GM23338 (cell line): Measurements from ENCODE around the gene TIPRL. TPM values are rescaled to one million over a fixed set of nuclear protein-coding genes. Genes with fewer than 3 reads are reported as not detected.

Experiments used
- ATAC-seq: fragments of 200-7000 bp; cut with Tn5 transposase; 3 replicates; pipeline ENCODE4 v1.9.1; 2020
- DNase-seq: peaks from one replicate; pipeline ENCODE4 v3.0.0-alpha.2; 2015; ENCODE audit warnings: low spot score
- H2AFZ ChIP-seq: fragments of 200-600 bp; sonication (generic); 2 replicates; pipeline ENCODE4 v1.8.0; 2016; ENCODE audit warnings: antibody characterized with exemption, mild to moderate bottlenecking, moderate library complexity
- H3F3A ChIP-seq: fragments of 200-600 bp; sonication (generic); replicated peaks from 2 replicates; pipeline ENCODE4 v1.8.0; 2017; ENCODE audit warnings: antibody characterized with exemption, mixed run types, low read depth
- H3K27ac ChIP-seq: fragments of 200-600 bp; sonication (generic); 2 replicates; pipeline ENCODE4 v1.6.1; 2016; ENCODE audit warnings: low read depth
- H3K27me3 ChIP-seq: fragments of 200-600 bp; sonication (generic); 2 replicates; pipeline ENCODE4 v1.8.0; 2016; ENCODE audit warnings: mild to moderate bottlenecking, mixed run types, moderate library complexity; ENCODE audit not compliant: insufficient read depth
- H3K36me3 ChIP-seq: fragments of 200-600 bp; sonication (generic); 2 replicates; pipeline ENCODE4 v1.8.0; 2016; ENCODE audit warnings: mild to moderate bottlenecking; ENCODE audit not compliant: insufficient read depth
- H3K4me1 ChIP-seq: fragments of 200-600 bp; sonication (generic); 2 replicates; pipeline ENCODE4 v1.8.0; 2016; ENCODE audit warnings: mild to moderate bottlenecking, moderate library complexity; ENCODE audit not compliant: insufficient read depth
- H3K4me2 ChIP-seq: fragments of 200-600 bp; sonication (generic); 2 replicates; pipeline ENCODE4 v1.7.1; 2017; ENCODE audit warnings: mixed run types
- H3K4me3 ChIP-seq: fragments of 200-600 bp; sonication (generic); 2 replicates; pipeline ENCODE4 v1.6.1; 2016; ENCODE audit warnings: mixed run types
- H3K79me2 ChIP-seq: fragments of 200-600 bp; sonication (generic); replicated peaks from 2 replicates; pipeline ENCODE4 v1.8.0; 2017; ENCODE audit warnings: mild to moderate bottlenecking; ENCODE audit not compliant: insufficient read depth
- H3K9me2 ChIP-seq: fragments of 200-600 bp; sonication (generic); 2 replicates; pipeline ENCODE4 v1.8.0; 2017; ENCODE audit not compliant: insufficient read depth
- H4K20me1 ChIP-seq: fragments of 200-600 bp; sonication (generic); replicated peaks from 2 replicates; pipeline ENCODE4 v1.8.0; 2017; ENCODE audit warnings: mild to moderate bottlenecking; ENCODE audit not compliant: insufficient read depth
- H3K27ac Mint-ChIP-seq: 2 replicates; pipeline ENCODE4 v1.8.0; 2020; ENCODE audit warnings: inconsistent platforms, mild to moderate bottlenecking, moderate library complexity, mixed read lengths
- H3K27me3 Mint-ChIP-seq: 3 replicates; pipeline ENCODE4 v1.8.0; 2022; ENCODE audit warnings: low read depth, mild to moderate bottlenecking, moderate library complexity, mixed read lengths, inconsistent platforms; ENCODE audit not compliant: insufficient read depth, poor library complexity
- H3K36me3 Mint-ChIP-seq: 3 replicates; pipeline ENCODE4 v1.8.0; 2021; ENCODE audit warnings: low read depth, mild to moderate bottlenecking, inconsistent platforms, moderate library complexity, mixed read lengths
- H3K4me1 Mint-ChIP-seq: 3 replicates; pipeline ENCODE4 v1.8.0; 2020; ENCODE audit warnings: mild to moderate bottlenecking, inconsistent platforms, mixed read lengths
- H3K4me3 Mint-ChIP-seq: 3 replicates; pipeline ENCODE4 v1.8.0; 2021; ENCODE audit warnings: moderate library complexity, mild to moderate bottlenecking, inconsistent platforms, mixed read lengths
- H3K9me3 Mint-ChIP-seq: 3 replicates; pipeline ENCODE4 v1.8.0; 2020; ENCODE audit warnings: moderate library complexity, mild to moderate bottlenecking, inconsistent platforms, mixed read lengths
- CREB1 ChIP-seq: fragments of 250-450 bp; sonication (Bioruptor Pico); IDR thresholded peaks from 2 replicates; pipeline ENCODE4 v1.5.0; 2020; ENCODE audit warnings: low read depth, mild to moderate bottlenecking, moderate library complexity
- CTCF ChIP-seq, 2 experiments: fragments of 200-600 bp in 1 of 2; sonication (generic) in 1 of 2; conservative IDR thresholded peaks; 2 replicates each; pipeline versions ENCODE4 v1.5.1 to v1.6.1; 2016 to 2017; ENCODE audit warnings: antibody characterized with exemption in 2 of 2, low read depth in 2 of 2, mild to moderate bottlenecking in 2 of 2, moderate library complexity in 1 of 2
- EZH2 ChIP-seq: fragments of 200-600 bp; sonication (generic); IDR thresholded peaks from one replicate; pipeline ENCODE4 v1.8.0; 2017; ENCODE audit warnings: antibody characterized with exemption, mild to moderate bottlenecking, low read depth; ENCODE audit not compliant: unreplicated experiment
- EZH2phosphoT487 ChIP-seq: fragments of 200-600 bp; sonication (generic); IDR thresholded peaks from one replicate; pipeline ENCODE4 v1.8.1; 2018; ENCODE audit warnings: antibody characterized with exemption; ENCODE audit not compliant: unreplicated experiment
- JUNB ChIP-seq: IDR thresholded peaks from one replicate; pipeline ENCODE4 v1.6.1; 2016; ENCODE audit warnings: antibody characterized with exemption; ENCODE audit not compliant: unreplicated experiment
- NANOG ChIP-seq: IDR thresholded peaks from 2 replicates; pipeline ENCODE4 v1.6.1; 2016; ENCODE audit warnings: antibody characterized with exemption, borderline replicate concordance
- POLR2AphosphoS5 ChIP-seq: IDR thresholded peaks from 2 replicates; pipeline ENCODE4 v1.6.1; 2016; ENCODE audit warnings: antibody characterized with exemption, low read depth
- REST ChIP-seq: IDR thresholded peaks from one replicate; pipeline ENCODE4 v1.6.1; 2018; ENCODE audit warnings: antibody characterized with exemption; ENCODE audit not compliant: unreplicated experiment
- STAT1 ChIP-seq: IDR thresholded peaks from one replicate; pipeline ENCODE4 v1.6.1; 2016; ENCODE audit warnings: antibody characterized with exemption; ENCODE audit not compliant: unreplicated experiment
- ZNF114 ChIP-seq: fragments of 250-450 bp; sonication (Bioruptor Pico); IDR thresholded peaks from 2 replicates; pipeline ENCODE4 v1.5.0; 2020; ENCODE audit warnings: mild to moderate bottlenecking, moderate library complexity
- ZNF331 ChIP-seq: fragments of 250-450 bp; sonication (Bioruptor Pico); IDR thresholded peaks from 2 replicates; pipeline ENCODE4 v1.5.0; 2020; ENCODE audit warnings: low read depth, mild to moderate bottlenecking, moderate library complexity
- polyA plus RNA-seq: library from polyadenylated mRNA; unstranded; fragments of >200 nt; fragmentation: Nextera tagmentation; extraction: Ambion mirVana; gene quantifications from 2 replicates; pipeline ENCODE4 v1.2.1, GENCODE V29; 2016
- total RNA-seq: library from RNA; depleted of rRNA; stranded (reverse); fragments of >200 nt; shearing (Covaris generic); gene quantifications from 2 replicates; pipeline ENCODE4 v1.2.3, GENCODE V29; 2014
- TF ChIP-seq, protein P1 (sequence below): IDR thresholded peaks from 2 replicates; pipeline ENCODE4 v1.6.1; 2016; ENCODE audit warnings: antibody characterized with exemption
- TF ChIP-seq, protein P2 (sequence below): fragments of 250-450 bp; sonication (Bioruptor Pico); IDR thresholded peaks from 2 replicates; pipeline ENCODE4 v1.5.0; 2020; ENCODE audit warnings: mild to moderate bottlenecking, moderate library complexity

TIPRL gene
- total and polyA plus RNA-seq, 2 experiments from 2014 or later = 15.9 to 32.0 TPM

- Histone ChIP-seq H3K9me2 (no peaks in the 10 kb centered on the region), H3K4me1 (peaks cover 7% of the 10 kb centered on the region; the same call in 1 of the 2 replicates), H3K36me3 (no peaks in the 10 kb centered on the region), H3K27ac (no peak overlapping the region), H4K20me1 (no peaks in the 10 kb centered on the region), H3K79me2 (no peaks in the 10 kb centered on the region), H3K4me2 (no peak overlapping the region), H2AFZ (no peak overlapping the region), H3K27me3 (no peaks in the 10 kb centered on the region), H3F3A (no peaks in the 10 kb centered on the region), H3K4me3 (no peak overlapping the region)
- ATAC-seq (no peak), DNase-seq (no peak)
- Mint-ChIP-seq H3K27me3 (peaks cover 5% of the 10 kb centered on the region), H3K4me1 (peaks cover 14% of the 10 kb centered on the region), H3K4me3 (no peak overlapping the region), H3K9me3 (no peaks in the 10 kb centered on the region), H3K27ac (no peak overlapping the region), H3K36me3 (no peaks in the 10 kb centered on the region)
- TF ChIP-seq POLR2AphosphoS5 (no peak), STAT1 (no peak), ZNF114 (no peak), NANOG (no peak), CTCF (conservative IDR thresholded peaks at IDR 0.05; ENCODE audit: low read depth in 2 of 2) (no peak), REST (no peak), EZH2 (no peak), ZNF331 (CRISPR knock-in tag) (no peak), JUNB (no peak), EZH2phosphoT487 (no peak), CREB1 (CRISPR knock-in tag) (no peak)
- TF ChIP-seq, protein P1, sequence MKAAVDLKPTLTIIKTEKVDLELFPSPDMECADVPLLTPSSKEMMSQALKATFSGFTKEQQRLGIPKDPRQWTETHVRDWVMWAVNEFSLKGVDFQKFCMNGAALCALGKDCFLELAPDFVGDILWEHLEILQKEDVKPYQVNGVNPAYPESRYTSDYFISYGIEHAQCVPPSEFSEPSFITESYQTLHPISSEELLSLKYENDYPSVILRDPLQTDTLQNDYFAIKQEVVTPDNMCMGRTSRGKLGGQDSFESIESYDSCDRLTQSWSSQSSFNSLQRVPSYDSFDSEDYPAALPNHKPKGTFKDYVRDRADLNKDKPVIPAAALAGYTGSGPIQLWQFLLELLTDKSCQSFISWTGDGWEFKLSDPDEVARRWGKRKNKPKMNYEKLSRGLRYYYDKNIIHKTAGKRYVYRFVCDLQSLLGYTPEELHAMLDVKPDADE = no peak
- TF ChIP-seq, protein P2, sequence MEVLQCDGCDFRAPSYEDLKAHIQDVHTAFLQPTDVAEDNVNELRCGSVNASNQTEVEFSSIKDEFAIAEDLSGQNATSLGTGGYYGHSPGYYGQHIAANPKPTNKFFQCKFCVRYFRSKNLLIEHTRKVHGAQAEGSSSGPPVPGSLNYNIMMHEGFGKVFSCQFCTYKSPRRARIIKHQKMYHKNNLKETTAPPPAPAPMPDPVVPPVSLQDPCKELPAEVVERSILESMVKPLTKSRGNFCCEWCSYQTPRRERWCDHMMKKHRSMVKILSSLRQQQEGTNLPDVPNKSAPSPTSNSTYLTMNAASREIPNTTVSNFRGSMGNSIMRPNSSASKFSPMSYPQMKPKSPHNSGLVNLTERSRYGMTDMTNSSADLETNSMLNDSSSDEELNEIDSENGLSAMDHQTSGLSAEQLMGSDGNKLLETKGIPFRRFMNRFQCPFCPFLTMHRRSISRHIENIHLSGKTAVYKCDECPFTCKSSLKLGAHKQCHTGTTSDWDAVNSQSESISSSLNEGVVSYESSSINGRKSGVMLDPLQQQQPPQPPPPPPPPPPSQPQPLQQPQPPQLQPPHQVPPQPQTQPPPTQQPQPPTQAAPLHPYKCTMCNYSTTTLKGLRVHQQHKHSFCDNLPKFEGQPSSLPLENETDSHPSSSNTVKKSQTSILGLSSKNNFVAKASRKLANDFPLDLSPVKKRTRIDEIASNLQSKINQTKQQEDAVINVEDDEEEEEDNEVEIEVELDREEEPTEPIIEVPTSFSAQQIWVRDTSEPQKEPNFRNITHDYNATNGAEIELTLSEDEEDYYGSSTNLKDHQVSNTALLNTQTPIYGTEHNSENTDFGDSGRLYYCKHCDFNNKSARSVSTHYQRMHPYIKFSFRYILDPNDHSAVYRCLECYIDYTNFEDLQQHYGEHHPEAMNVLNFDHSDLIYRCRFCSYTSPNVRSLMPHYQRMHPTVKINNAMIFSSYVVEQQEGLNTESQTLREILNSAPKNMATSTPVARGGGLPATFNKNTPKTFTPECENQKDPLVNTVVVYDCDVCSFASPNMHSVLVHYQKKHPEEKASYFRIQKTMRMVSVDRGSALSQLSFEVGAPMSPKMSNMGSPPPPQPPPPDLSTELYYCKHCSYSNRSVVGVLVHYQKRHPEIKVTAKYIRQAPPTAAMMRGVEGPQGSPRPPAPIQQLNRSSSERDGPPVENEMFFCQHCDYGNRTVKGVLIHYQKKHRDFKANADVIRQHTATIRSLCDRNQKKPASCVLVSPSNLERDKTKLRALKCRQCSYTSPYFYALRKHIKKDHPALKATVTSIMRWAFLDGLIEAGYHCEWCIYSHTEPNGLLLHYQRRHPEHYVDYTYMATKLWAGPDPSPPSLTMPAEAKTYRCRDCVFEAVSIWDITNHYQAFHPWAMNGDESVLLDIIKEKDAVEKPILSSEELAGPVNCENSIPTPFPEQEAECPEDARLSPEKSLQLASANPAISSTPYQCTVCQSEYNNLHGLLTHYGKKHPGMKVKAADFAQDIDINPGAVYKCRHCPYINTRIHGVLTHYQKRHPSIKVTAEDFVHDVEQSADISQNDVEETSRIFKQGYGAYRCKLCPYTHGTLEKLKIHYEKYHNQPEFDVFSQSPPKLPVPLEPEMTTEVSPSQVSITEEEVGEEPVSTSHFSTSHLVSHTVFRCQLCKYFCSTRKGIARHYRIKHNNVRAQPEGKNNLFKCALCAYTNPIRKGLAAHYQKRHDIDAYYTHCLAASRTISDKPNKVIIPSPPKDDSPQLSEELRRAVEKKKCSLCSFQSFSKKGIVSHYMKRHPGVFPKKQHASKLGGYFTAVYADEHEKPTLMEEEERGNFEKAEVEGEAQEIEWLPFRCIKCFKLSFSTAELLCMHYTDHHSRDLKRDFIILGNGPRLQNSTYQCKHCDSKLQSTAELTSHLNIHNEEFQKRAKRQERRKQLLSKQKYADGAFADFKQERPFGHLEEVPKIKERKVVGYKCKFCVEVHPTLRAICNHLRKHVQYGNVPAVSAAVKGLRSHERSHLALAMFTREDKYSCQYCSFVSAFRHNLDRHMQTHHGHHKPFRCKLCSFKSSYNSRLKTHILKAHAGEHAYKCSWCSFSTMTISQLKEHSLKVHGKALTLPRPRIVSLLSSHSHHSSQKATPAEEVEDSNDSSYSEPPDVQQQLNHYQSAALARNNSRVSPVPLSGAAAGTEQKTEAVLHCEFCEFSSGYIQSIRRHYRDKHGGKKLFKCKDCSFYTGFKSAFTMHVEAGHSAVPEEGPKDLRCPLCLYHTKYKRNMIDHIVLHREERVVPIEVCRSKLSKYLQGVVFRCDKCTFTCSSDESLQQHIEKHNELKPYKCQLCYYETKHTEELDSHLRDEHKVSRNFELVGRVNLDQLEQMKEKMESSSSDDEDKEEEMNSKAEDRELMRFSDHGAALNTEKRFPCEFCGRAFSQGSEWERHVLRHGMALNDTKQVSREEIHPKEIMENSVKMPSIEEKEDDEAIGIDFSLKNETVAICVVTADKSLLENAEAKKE (CRISPR knock-in tag) = no peak
Observed at GRCh38 chr1:168148916-168149315, 29.8 kb upstream of the TIPRL start.
